GM12865 (cell line): ENCODE data around the gene GALNT9.

Experiments used
- DNase-seq: peaks from one replicate; pipeline ENCODE4 v3.0.0; 2010; ENCODE audit warnings: low read depth
- H3K4me3 ChIP-seq: 2 replicates; pipeline ENCODE4 v1.5.1; 2011; ENCODE audit warnings: mild to moderate bottlenecking, low read depth, low read length, control low read depth
- CTCF ChIP-seq: IDR thresholded peaks from 2 replicates; pipeline ENCODE4 v1.5.1; 2011; ENCODE audit warnings: low read length, control low read depth, low read depth, inconsistent platforms; ENCODE audit not compliant: insufficient read depth; ENCODE audit errors: missing control alignments

GALNT9 gene

GRCh38 chr12:132275110-132275531 is 54.3 kb downstream of the GALNT9 start:
- no peak for TF ChIP-seq CTCF
- no peak for DNase-seq
- no peak overlapping the region for H3K4me3 ChIP-seq

- no peak overlapping the region for H3K4me3 ChIP-seq
- TF ChIP-seq CTCF, result no peak
- no peak for DNase-seq
These were observed 55.4 kb downstream of the GALNT9 start for GRCh38 chr12:132273992-132274334.

- no peak for DNase-seq
- no peak overlapping the region for H3K4me3 ChIP-seq
- no peak for TF ChIP-seq CTCF
These were observed 56.7 kb downstream of the GALNT9 start for GRCh38 chr12:132272711-132273110.

- no peak overlapping the region for H3K4me3 ChIP-seq
- no peak for TF ChIP-seq CTCF
- DNase-seq, result no peak
These were observed 57.7 kb downstream of the GALNT9 start for GRCh38 chr12:132271755-132272092.

- H3K4me3 ChIP-seq, result no peak overlapping the region
- TF ChIP-seq CTCF, result no peak
- DNase-seq, result no peak
These were observed 58.2 kb downstream of the GALNT9 start for GRCh38 chr12:132270969-132271754.

GRCh38 chr12:132270516-132270915 is 58.9 kb downstream of the GALNT9 start:
- no peak for TF ChIP-seq CTCF
- no peak for DNase-seq

More at GRCh38 chr12:132270516-132270915, 58.9 kb downstream of the GALNT9 start:
- H3K4me3 ChIP-seq, result no peak overlapping the region
